SK-N-SH treated with all-trans-retinoic acid at 6 μM for 48 hours (cell line): ENCODE measurements around the gene CEP128.
A peak's percentile ranks its signal among the peaks of the same experiment; 100 is the strongest.

ENCODE experiments used
- ATAC-seq: fragments of 200-7000 bp; cut with Tn5 transposase; 3 replicates; pipeline ENCODE4 v1.9.1; 2020; ENCODE audit warnings: mild to moderate bottlenecking, moderate library complexity
- ARNTL ChIP-seq: fragments of 450-650 bp; formaldehyde crosslinking; IDR thresholded peaks from 2 replicates; pipeline ENCODE4 v1.5.0; 2020; ENCODE audit warnings: low read depth, mild to moderate bottlenecking, moderate library complexity, borderline replicate concordance
- BACH2 ChIP-seq: fragments of 250-450 bp; sonication (Bioruptor Pico); IDR thresholded peaks from 2 replicates; pipeline ENCODE4 v1.9.0; 2021; ENCODE audit warnings: mild to moderate bottlenecking, borderline replicate concordance
- CSDC2 ChIP-seq: fragments of 250-450 bp; sonication (Bioruptor Pico); IDR thresholded peaks from 2 replicates; pipeline ENCODE4 v1.5.0; 2020; ENCODE audit warnings: mild to moderate bottlenecking, moderate library complexity
- ESRRG ChIP-seq: fragments of 250-450 bp; sonication (Bioruptor Pico); IDR thresholded peaks from 2 replicates; pipeline ENCODE4 v1.6.1; 2021; ENCODE audit warnings: mild to moderate bottlenecking
- ISL1 ChIP-seq: fragments of 250-450 bp; sonication (Bioruptor Pico); IDR thresholded peaks from 2 replicates; pipeline ENCODE4 v2.1.2; 2022; ENCODE audit warnings: mild to moderate bottlenecking, moderate library complexity
- OSR1 ChIP-seq: fragments of 250-450 bp; sonication (Bioruptor Pico); IDR thresholded peaks from 2 replicates; pipeline ENCODE4 v1.8.0; 2022; ENCODE audit warnings: moderate library complexity, mild to moderate bottlenecking, inconsistent platforms
- PPARA ChIP-seq: fragments of 250-450 bp; sonication (Bioruptor Pico); IDR thresholded peaks from 2 replicates; pipeline ENCODE4 v1.5.0; 2020; ENCODE audit warnings: mild to moderate bottlenecking, borderline replicate concordance
- RARB ChIP-seq: fragments of 250-450 bp; sonication (Bioruptor Pico); IDR thresholded peaks from 2 replicates; pipeline ENCODE4 v1.8.0; 2021; ENCODE audit warnings: mild to moderate bottlenecking, moderate library complexity
- SNAI2 ChIP-seq: fragments of 250-450 bp; sonication (Bioruptor Pico); IDR thresholded peaks from 2 replicates; pipeline ENCODE4 v1.5.0; 2020; ENCODE audit warnings: mild to moderate bottlenecking, moderate library complexity
- TOX ChIP-seq: fragments of 250-450 bp; sonication (Bioruptor Pico); IDR thresholded peaks from 2 replicates; pipeline ENCODE4 v1.8.0; 2021; ENCODE audit warnings: mild to moderate bottlenecking, moderate library complexity, borderline replicate concordance
- ZFP3 ChIP-seq: fragments of 250-450 bp; sonication (Bioruptor Pico); IDR thresholded peaks from 2 replicates; pipeline ENCODE4 v1.5.0; 2020; ENCODE audit warnings: mild to moderate bottlenecking, moderate library complexity
- ZFP30 ChIP-seq: fragments of 450-650 bp; formaldehyde crosslinking; IDR thresholded peaks from 2 replicates; pipeline ENCODE4 v1.5.0; 2022; ENCODE audit warnings: mild to moderate bottlenecking, moderate library complexity
- ZNF565 ChIP-seq: fragments of 450-650 bp; formaldehyde crosslinking; conservative IDR thresholded peaks from 2 replicates; pipeline ENCODE4 v1.5.0; 2020; ENCODE audit warnings: low read depth, mild to moderate bottlenecking, moderate library complexity
- ZNF70 ChIP-seq: fragments of 450-650 bp; formaldehyde crosslinking; IDR thresholded peaks from 2 replicates; pipeline ENCODE4 v1.5.0; 2020; ENCODE audit warnings: mild to moderate bottlenecking, moderate library complexity
- ZNF8 ChIP-seq: fragments of 450-650 bp; formaldehyde crosslinking; IDR thresholded peaks from 2 replicates; pipeline ENCODE4 v1.5.0; 2020; ENCODE audit warnings: mild to moderate bottlenecking, moderate library complexity
- TF ChIP-seq, protein P1 (sequence below): fragments of 250-450 bp; sonication (Bioruptor Pico); IDR thresholded peaks from 2 replicates; pipeline ENCODE4 v1.8.0; 2020; ENCODE audit warnings: mild to moderate bottlenecking, moderate library complexity, borderline replicate concordance
- TF ChIP-seq, protein P2 (sequence below): fragments of 250-450 bp; sonication (Bioruptor Pico); IDR thresholded peaks from 2 replicates; pipeline ENCODE4 v1.8.0; 2021; ENCODE audit warnings: low read depth, mild to moderate bottlenecking, moderate library complexity, borderline replicate concordance
- TF ChIP-seq, protein P3 (sequence below): fragments of 250-450 bp; sonication (Bioruptor Pico); IDR thresholded peaks from 2 replicates; pipeline ENCODE4 v1.5.1; 2021; ENCODE audit warnings: mild to moderate bottlenecking, moderate library complexity
- TF ChIP-seq, protein P4 (sequence below): fragments of 250-450 bp; sonication (Bioruptor Pico); IDR thresholded peaks from 2 replicates; pipeline ENCODE4 v1.5.1; 2020; ENCODE audit warnings: low read depth, mild to moderate bottlenecking, moderate library complexity

The CEP128 gene

DNA sequence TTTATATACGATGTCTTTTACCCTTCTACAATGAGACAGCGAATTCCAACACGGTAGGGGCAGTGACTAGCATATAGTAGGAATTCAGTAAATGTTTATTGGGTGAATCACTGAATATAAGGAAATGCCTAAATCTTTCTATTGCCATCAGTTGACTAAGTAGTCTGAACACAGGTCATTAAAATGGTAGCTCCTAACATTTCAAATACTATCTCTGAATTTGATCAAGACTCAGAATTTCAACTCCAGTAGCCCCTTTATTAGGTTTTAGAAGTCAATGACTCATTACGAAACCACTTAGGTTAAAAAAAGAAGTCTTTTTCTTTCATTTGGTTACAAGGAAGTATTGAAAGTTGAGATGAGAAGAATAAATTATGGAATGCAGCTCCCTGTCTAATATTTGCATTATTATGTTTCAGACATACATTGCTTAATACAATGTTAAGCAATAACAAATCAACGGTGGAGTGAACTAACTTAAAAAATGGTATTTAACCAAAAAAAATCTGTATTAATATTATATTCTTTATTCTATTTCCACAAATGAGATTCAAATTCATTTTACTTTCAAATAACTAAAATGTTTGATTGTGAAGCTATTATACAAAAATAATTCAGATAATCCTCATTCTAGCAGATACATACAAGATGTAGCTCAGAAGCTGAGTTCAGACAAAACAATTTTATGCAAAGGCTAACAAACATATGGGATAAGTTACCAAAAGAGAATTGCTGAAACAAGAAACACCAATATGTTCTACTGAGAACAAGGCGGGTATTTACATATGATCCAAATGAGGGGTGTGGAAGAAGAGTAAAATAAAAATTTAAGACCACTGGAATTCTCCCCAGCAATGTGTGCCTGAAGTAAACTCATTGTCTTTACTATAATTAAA is 302.7 kb downstream of the CEP128 start:
- TF ChIP-seq PPARA (no peak), ZFP3 (CRISPR knock-in tag) (0 out of 2 replicates have a peak, but pooled peaks have one; percentile 22), ISL1 (CRISPR knock-in tag) (peak; percentile 91), SNAI2 (CRISPR knock-in tag) (no peak; the same call in 1 of the 2 replicates)
- TF ChIP-seq, protein P1, sequence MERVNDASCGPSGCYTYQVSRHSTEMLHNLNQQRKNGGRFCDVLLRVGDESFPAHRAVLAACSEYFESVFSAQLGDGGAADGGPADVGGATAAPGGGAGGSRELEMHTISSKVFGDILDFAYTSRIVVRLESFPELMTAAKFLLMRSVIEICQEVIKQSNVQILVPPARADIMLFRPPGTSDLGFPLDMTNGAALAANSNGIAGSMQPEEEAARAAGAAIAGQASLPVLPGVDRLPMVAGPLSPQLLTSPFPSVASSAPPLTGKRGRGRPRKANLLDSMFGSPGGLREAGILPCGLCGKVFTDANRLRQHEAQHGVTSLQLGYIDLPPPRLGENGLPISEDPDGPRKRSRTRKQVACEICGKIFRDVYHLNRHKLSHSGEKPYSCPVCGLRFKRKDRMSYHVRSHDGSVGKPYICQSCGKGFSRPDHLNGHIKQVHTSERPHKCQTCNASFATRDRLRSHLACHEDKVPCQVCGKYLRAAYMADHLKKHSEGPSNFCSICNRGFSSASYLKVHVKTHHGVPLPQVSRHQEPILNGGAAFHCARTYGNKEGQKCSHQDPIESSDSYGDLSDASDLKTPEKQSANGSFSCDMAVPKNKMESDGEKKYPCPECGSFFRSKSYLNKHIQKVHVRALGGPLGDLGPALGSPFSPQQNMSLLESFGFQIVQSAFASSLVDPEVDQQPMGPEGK: no peak
- ATAC-seq: peak; percentile 93

DNA sequence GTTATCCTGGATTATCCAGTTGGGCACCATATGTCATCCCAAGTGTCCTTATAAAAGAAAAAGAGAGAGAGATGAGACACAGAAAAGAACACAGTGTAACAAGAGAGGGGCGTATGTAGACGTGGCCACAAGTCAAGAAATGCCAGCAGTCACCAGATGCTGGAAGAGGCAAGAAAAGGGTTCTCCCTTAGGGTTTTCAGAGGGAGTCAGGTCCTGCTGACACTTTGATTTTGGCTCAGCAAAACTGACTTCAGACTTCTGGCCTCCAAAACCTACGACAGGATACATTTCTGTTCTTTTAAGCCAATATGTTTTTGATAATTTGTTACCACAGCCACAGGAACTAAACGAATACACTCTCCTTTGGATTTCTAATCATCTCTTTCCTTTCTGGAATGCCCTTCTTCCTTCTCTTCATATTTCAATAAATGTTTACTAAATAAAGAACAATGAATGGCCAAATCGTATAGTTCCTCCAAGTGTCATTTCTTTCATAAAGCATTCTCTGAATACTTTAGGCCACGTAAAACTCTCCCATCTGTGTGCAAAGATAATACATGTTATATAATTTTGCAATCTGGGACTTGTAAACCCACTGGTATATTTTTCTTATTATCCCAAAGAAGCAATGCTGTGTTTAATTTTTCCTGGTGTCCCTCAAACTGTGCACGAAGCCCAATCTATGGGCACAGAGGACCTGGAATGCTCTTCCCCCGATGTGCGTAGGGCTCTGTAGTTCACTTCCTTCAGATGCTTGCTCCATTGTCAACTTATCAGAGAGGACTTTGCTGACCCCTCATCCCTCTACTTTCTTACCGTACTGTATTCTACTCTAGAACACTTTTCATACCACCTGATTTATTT is 303.6 kb downstream of the CEP128 start:
- ATAC-seq: peak; percentile 74
- TF ChIP-seq ARNTL (CRISPR knock-in tag): no peak
- no peak for TF ChIP-seq BACH2 (CRISPR knock-in tag)
- TF ChIP-seq CSDC2 (CRISPR knock-in tag): no peak
- no peak for TF ChIP-seq ZFP30 (CRISPR knock-in tag)
- TF ChIP-seq, protein P2, sequence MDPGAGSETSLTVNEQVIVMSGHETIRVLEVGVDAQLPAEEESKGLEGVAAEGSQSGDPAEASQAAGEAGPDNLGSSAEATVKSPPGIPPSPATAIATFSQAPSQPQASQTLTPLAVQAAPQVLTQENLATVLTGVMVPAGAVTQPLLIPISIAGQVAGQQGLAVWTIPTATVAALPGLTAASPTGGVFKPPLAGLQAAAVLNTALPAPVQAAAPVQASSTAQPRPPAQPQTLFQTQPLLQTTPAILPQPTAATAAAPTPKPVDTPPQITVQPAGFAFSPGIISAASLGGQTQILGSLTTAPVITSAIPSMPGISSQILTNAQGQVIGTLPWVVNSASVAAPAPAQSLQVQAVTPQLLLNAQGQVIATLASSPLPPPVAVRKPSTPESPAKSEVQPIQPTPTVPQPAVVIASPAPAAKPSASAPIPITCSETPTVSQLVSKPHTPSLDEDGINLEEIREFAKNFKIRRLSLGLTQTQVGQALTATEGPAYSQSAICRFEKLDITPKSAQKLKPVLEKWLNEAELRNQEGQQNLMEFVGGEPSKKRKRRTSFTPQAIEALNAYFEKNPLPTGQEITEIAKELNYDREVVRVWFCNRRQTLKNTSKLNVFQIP: no peak
- TF ChIP-seq, protein P3, sequence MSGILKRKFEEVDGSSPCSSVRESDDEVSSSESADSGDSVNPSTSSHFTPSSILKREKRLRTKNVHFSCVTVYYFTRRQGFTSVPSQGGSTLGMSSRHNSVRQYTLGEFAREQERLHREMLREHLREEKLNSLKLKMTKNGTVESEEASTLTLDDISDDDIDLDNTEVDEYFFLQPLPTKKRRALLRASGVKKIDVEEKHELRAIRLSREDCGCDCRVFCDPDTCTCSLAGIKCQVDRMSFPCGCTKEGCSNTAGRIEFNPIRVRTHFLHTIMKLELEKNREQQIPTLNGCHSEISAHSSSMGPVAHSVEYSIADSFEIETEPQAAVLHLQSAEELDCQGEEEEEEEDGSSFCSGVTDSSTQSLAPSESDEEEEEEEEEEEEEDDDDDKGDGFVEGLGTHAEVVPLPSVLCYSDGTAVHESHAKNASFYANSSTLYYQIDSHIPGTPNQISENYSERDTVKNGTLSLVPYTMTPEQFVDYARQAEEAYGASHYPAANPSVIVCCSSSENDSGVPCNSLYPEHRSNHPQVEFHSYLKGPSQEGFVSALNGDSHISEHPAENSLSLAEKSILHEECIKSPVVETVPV (CRISPR knock-in tag): no peak
- TF ChIP-seq ISL1 (CRISPR knock-in tag): no peak
- no peak for TF ChIP-seq ESRRG (CRISPR knock-in tag)
- no peak for TF ChIP-seq OSR1 (CRISPR knock-in tag)
- TF ChIP-seq, protein P4, sequence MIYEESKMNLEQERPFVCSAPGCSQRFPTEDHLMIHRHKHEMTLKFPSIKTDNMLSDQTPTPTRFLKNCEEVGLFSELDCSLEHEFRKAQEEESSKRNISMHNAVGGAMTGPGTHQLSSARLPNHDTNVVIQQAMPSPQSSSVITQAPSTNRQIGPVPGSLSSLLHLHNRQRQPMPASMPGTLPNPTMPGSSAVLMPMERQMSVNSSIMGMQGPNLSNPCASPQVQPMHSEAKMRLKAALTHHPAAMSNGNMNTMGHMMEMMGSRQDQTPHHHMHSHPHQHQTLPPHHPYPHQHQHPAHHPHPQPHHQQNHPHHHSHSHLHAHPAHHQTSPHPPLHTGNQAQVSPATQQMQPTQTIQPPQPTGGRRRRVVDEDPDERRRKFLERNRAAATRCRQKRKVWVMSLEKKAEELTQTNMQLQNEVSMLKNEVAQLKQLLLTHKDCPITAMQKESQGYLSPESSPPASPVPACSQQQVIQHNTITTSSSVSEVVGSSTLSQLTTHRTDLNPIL (CRISPR knock-in tag): no peak
- no peak for TF ChIP-seq SNAI2 (CRISPR knock-in tag)
- no peak for TF ChIP-seq RARB
- no peak for TF ChIP-seq TOX (CRISPR knock-in tag)
- no peak for TF ChIP-seq ZNF8 (CRISPR knock-in tag)
- TF ChIP-seq PPARA: no peak
- TF ChIP-seq ZNF565 (CRISPR knock-in tag): no peak
- no peak for TF ChIP-seq ZNF70 (CRISPR knock-in tag)

DNA sequence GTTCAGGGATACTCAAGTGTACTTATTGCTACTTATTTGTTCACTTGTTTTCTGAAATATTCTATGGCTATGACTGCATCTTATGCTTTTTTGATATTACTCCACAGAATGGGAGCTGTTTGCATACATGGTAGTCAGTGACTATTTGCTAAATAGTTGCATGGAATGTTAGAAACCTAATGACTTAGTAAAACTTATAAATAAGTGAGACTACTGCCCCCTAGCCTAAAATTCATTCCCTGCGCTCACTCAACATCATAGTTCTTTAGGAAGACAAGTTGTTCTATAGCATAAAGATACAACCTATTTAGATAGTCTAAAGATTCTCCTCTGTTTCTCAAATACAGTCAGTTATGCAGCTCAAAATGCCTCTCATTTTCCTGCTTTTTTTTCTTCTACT is 305.5 kb downstream of the CEP128 start:
- ATAC-seq: no peak
- TF ChIP-seq BACH2 (CRISPR knock-in tag) (no peak), ARNTL (CRISPR knock-in tag) (no peak), CSDC2 (CRISPR knock-in tag) (no peak), ZFP30 (CRISPR knock-in tag) (no peak), OSR1 (CRISPR knock-in tag) (no peak), PPARA (no peak), ZNF70 (CRISPR knock-in tag) (no peak), RARB (no peak)
- TF ChIP-seq, protein P4 (CRISPR knock-in tag): no peak
- TF ChIP-seq, all 23 proteins: peak for 0
